ENCODE results near the gene FERMT3. TPM values are rescaled to one million over a fixed set of nuclear protein-coding genes. Genes with fewer than 3 reads are reported as not detected.
"Not testable (repeated sequence)": the region's sequence is repeated elsewhere in the genome, so short reads cannot be mapped to it uniquely, and the experiment has no call there.

The FERMT3 gene
- total and polyA plus RNA-seq, 2 donors (not counting 1 experiment from before 2014, with no cell fraction given), result 1.9 to 3.6 TPM

GRCh38 chr11:64244966-64245365 is 38.4 kb downstream of the FERMT3 start:
- peaks cover 23% of the 10 kb centered on the region for H3K4me1 ChIP-seq (ENCODE audit: control insufficient read depth, extremely low read depth, insufficient read depth, low read length)
- TF ChIP-seq, protein P1, sequence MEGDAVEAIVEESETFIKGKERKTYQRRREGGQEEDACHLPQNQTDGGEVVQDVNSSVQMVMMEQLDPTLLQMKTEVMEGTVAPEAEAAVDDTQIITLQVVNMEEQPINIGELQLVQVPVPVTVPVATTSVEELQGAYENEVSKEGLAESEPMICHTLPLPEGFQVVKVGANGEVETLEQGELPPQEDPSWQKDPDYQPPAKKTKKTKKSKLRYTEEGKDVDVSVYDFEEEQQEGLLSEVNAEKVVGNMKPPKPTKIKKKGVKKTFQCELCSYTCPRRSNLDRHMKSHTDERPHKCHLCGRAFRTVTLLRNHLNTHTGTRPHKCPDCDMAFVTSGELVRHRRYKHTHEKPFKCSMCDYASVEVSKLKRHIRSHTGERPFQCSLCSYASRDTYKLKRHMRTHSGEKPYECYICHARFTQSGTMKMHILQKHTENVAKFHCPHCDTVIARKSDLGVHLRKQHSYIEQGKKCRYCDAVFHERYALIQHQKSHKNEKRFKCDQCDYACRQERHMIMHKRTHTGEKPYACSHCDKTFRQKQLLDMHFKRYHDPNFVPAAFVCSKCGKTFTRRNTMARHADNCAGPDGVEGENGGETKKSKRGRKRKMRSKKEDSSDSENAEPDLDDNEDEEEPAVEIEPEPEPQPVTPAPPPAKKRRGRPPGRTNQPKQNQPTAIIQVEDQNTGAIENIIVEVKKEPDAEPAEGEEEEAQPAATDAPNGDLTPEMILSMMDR (conservative IDR thresholded peaks at IDR 0.05 in 1 of 2, IDR thresholded peaks at IDR 0.05 in 1 of 2; ENCODE audit: low read depth in 1 of 2, low read length in 2 of 2), result no peak
- no peak for TF ChIP-seq EZH2 (IDR thresholded peaks at IDR 0.05; ENCODE audit: low read length, missing control alignments)
- no peak overlapping the region for H2AFZ ChIP-seq (ENCODE audit: low read length)
- peaks cover 38% of the 10 kb centered on the region for H3K79me2 ChIP-seq (ENCODE audit: control insufficient read depth, insufficient read depth, low read length)
- H3K27me3 ChIP-seq (ENCODE audit: control insufficient read depth, insufficient read depth, low read length), result no peaks in the 10 kb centered on the region
- peak overlapping the region; percentile 79 for H3K9ac ChIP-seq (ENCODE audit: insufficient read depth, low read length)
- H3K4me2 ChIP-seq (ENCODE audit: extremely low read depth, insufficient read depth, low read length), result peak overlapping the region; percentile 92
- H3K27ac ChIP-seq (ENCODE audit: insufficient read depth, low read length), result peak overlapping the region; percentile 85
- no peak for DNase-seq (ENCODE audit: low read depth in 2 of 2)
- H3K9me3 ChIP-seq (ENCODE audit: control insufficient read depth, insufficient read depth, low read depth, low read length), result no peaks in the 10 kb centered on the region
- H4K20me1 ChIP-seq (ENCODE audit: control insufficient read depth, extremely low read depth, insufficient read depth, low read length), result no peaks in the 10 kb centered on the region
- H3K4me3 ChIP-seq (replicated peaks in 1 of 4; ENCODE audit: control extremely low read depth in 1 of 4, insufficient read depth in 1 of 4, low read depth in 3 of 4, low read length in 4 of 4), result peak overlapping the region; percentile 86 to 97 (median 94)
- peaks cover 4% of the 10 kb centered on the region for H3K36me3 ChIP-seq (ENCODE audit: control insufficient read depth, insufficient read depth, low read length)

GRCh38 chr11:64245401-64245796 is 38.9 kb downstream of the FERMT3 start:
- H2AFZ ChIP-seq (ENCODE audit: low read length), result no peak overlapping the region
- H4K20me1 ChIP-seq (ENCODE audit: control insufficient read depth, extremely low read depth, insufficient read depth, low read length), result no peaks in the 10 kb centered on the region
- TF ChIP-seq, protein P1 (conservative IDR thresholded peaks at IDR 0.05 in 1 of 2, IDR thresholded peaks at IDR 0.05 in 1 of 2; ENCODE audit: low read depth in 1 of 2, low read length in 2 of 2), result no peak
- no peak for TF ChIP-seq EZH2 (IDR thresholded peaks at IDR 0.05; ENCODE audit: low read length, missing control alignments)
- no peaks in the 10 kb centered on the region for H3K9me3 ChIP-seq (ENCODE audit: control insufficient read depth, insufficient read depth, low read depth, low read length)
- peak overlapping the region; percentile 86 to 97 (median 94) for H3K4me3 ChIP-seq (replicated peaks in 1 of 4; ENCODE audit: control extremely low read depth in 1 of 4, insufficient read depth in 1 of 4, low read depth in 3 of 4, low read length in 4 of 4)
- peaks cover 18% of the 10 kb centered on the region for H3K4me1 ChIP-seq (ENCODE audit: control insufficient read depth, extremely low read depth, insufficient read depth, low read length)
- peaks cover 4% of the 10 kb centered on the region for H3K36me3 ChIP-seq (ENCODE audit: control insufficient read depth, insufficient read depth, low read length)
- peak overlapping the region; percentile 85 for H3K27ac ChIP-seq (ENCODE audit: insufficient read depth, low read length)
- H3K27me3 ChIP-seq (ENCODE audit: control insufficient read depth, insufficient read depth, low read length), result no peaks in the 10 kb centered on the region
- DNase-seq (ENCODE audit: low read depth in 2 of 2), result no peak
- peak overlapping the region; percentile 79 for H3K9ac ChIP-seq (ENCODE audit: insufficient read depth, low read length)
- peak overlapping the region; percentile 92 for H3K4me2 ChIP-seq (ENCODE audit: extremely low read depth, insufficient read depth, low read length)
- peaks cover 38% of the 10 kb centered on the region for H3K79me2 ChIP-seq (ENCODE audit: control insufficient read depth, insufficient read depth, low read length)

DNA sequence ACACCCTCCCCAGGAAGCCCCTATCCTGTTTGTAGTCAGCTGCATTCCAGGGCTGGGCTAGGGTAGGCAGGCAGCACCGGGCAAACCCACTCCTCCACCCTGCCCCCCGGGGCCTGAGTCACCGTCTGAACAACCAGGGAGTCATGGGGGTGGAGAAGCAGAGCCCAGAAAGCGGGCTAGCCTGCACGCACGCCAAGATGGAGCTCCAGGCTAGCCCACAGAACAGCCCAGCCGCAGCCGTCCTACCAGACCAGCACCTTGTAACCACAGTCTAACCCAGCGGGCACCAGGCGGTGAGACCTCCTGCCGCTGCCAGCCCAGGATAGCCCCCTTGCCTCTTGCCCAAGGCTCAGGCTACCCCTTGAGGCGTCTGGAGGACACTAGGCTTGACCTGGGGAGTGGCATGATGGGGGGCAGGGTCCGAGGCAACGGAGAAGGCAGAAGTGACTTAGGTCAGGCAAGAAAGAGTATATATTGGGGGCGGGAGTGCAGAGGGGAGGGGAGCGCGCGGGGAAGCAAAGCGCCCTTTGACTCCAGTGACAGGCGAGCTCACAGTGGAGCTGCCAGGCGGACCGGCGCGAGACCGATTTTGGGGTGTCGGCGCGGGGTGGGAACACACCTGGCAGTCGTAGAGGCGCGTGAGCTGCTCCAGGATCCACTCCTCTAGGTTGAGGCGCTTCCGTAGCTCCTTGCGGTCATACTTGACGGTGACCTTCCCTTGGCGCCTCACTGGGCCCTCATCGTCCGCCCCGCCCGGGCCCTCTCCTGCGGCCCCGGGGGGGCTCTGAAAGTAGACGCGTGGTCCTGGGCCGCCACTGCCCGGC is 39.5 kb downstream of the FERMT3 start:
- H3K9ac ChIP-seq (ENCODE audit: insufficient read depth, low read length), result peak overlapping the region; percentile 79
- peak overlapping the region; percentile 85 for H3K27ac ChIP-seq (ENCODE audit: insufficient read depth, low read length)
- peaks cover 38% of the 10 kb centered on the region for H3K79me2 ChIP-seq (ENCODE audit: control insufficient read depth, insufficient read depth, low read length)
- H3K27me3 ChIP-seq (ENCODE audit: control insufficient read depth, insufficient read depth, low read length), result no peaks in the 10 kb centered on the region
- H3K4me2 ChIP-seq (ENCODE audit: extremely low read depth, insufficient read depth, low read length), result peak overlapping the region; percentile 92
- H3K36me3 ChIP-seq (ENCODE audit: control insufficient read depth, insufficient read depth, low read length), result peaks cover 4% of the 10 kb centered on the region
- H3K4me3 ChIP-seq (replicated peaks in 1 of 4; ENCODE audit: control extremely low read depth in 1 of 4, insufficient read depth in 1 of 4, low read depth in 3 of 4, low read length in 4 of 4), result peak overlapping the region; percentile 86 to 97 (median 94)
- H2AFZ ChIP-seq (ENCODE audit: low read length), result no peak overlapping the region
- TF ChIP-seq, protein P1 (conservative IDR thresholded peaks at IDR 0.05 in 1 of 2, IDR thresholded peaks at IDR 0.05 in 1 of 2; ENCODE audit: low read depth in 1 of 2, low read length in 2 of 2), result no peak
- peak; percentile 83 to 95 for DNase-seq (ENCODE audit: low read depth in 2 of 2)
- H3K9me3 ChIP-seq (ENCODE audit: control insufficient read depth, insufficient read depth, low read depth, low read length), result no peaks in the 10 kb centered on the region
- no peaks in the 10 kb centered on the region for H4K20me1 ChIP-seq (ENCODE audit: control insufficient read depth, extremely low read depth, insufficient read depth, low read length)
- peaks cover 20% of the 10 kb centered on the region for H3K4me1 ChIP-seq (ENCODE audit: control insufficient read depth, extremely low read depth, insufficient read depth, low read length)

- not testable (repeated sequence) for H3K9me3 ChIP-seq (ENCODE audit: control insufficient read depth, insufficient read depth, low read depth, low read length); H3K27me3 ChIP-seq (ENCODE audit: control insufficient read depth, insufficient read depth, low read length); H2AFZ ChIP-seq (ENCODE audit: low read length); DNase-seq (ENCODE audit: low read depth in 2 of 2); H3K27ac ChIP-seq (ENCODE audit: insufficient read depth, low read length); H4K20me1 ChIP-seq (ENCODE audit: control insufficient read depth, extremely low read depth, insufficient read depth, low read length); H3K36me3 ChIP-seq (ENCODE audit: control insufficient read depth, insufficient read depth, low read length); H3K4me2 ChIP-seq (ENCODE audit: extremely low read depth, insufficient read depth, low read length)
- Histone ChIP-seq H3K4me3 (replicated peaks in 1 of 4; ENCODE audit: control extremely low read depth in 1 of 4, insufficient read depth in 1 of 4, low read depth in 3 of 4, low read length in 4 of 4) (peak overlapping the region in 2 of 4 experiments; percentile 92 to 97), H3K4me1 (ENCODE audit: control insufficient read depth, extremely low read depth, insufficient read depth, low read length) (peaks cover 20% of the 10 kb centered on the region), H3K79me2 (ENCODE audit: control insufficient read depth, insufficient read depth, low read length) (peaks cover 39% of the 10 kb centered on the region), H3K9ac (ENCODE audit: insufficient read depth, low read length) (peak overlapping the region; percentile 79)
Measured at GRCh38 chr11:64246621-64246870, 40.0 kb downstream of the FERMT3 start.

Data from fibroblast of lung (primary cell).